ENCODE results near the gene PHLPP1.

Gene PHLPP1

GRCh38 chr18:62857263-62857976, 142.1 kb downstream of the PHLPP1 start:
- no peak overlapping the region for H3K27ac ChIP-seq (ENCODE audit: low read length)
- H3K9me3 ChIP-seq (replicated peaks; ENCODE audit: insufficient read depth, low read length): no peaks in the 10 kb centered on the region
- H3K9me2 ChIP-seq (replicated peaks; ENCODE audit: insufficient read depth, low read length): no peaks in the 10 kb centered on the region
- no peaks in the 10 kb centered on the region for H3K27me3 ChIP-seq (replicated peaks; ENCODE audit: insufficient read depth, low read length)
- H3K79me2 ChIP-seq (ENCODE audit: low read length): no peaks in the 10 kb centered on the region
- H3K4me1 ChIP-seq (ENCODE audit: low read length): peaks cover 6% of the 10 kb centered on the region; the same call in 1 of the 2 replicates
- H3K4me2 ChIP-seq (ENCODE audit: low read depth, low read length): no peak overlapping the region
- TF ChIP-seq EZH2phosphoT487 (IDR thresholded peaks at IDR 0.05; ENCODE audit: low read length): no peak
- TF ChIP-seq EZH2 (optimal IDR thresholded peaks at IDR 0.05; ENCODE audit: low read depth, low read length): no peak
- no peak for TF ChIP-seq CTCF (IDR thresholded peaks at IDR 0.05; ENCODE audit: low read length)
- no peak for DNase-seq
- H3K9ac ChIP-seq (ENCODE audit: low read length): no peak overlapping the region
- H3F3A ChIP-seq (ENCODE audit: insufficient read depth, low read length): no peaks in the 10 kb centered on the region
- no peaks in the 10 kb centered on the region for H4K20me1 ChIP-seq (ENCODE audit: insufficient read depth, low read length)
- no peak overlapping the region for H3K4me3 ChIP-seq (ENCODE audit: low read length)
- no peak overlapping the region for H2AFZ ChIP-seq (ENCODE audit: low read length)
- H3K36me3 ChIP-seq (replicated peaks; ENCODE audit: insufficient read depth, low read length): no peaks in the 10 kb centered on the region

- no peaks in the 10 kb centered on the region for H3F3A ChIP-seq (ENCODE audit: insufficient read depth, low read length)
- H4K20me1 ChIP-seq (ENCODE audit: insufficient read depth, low read length): no peaks in the 10 kb centered on the region
- H3K27me3 ChIP-seq (replicated peaks; ENCODE audit: insufficient read depth, low read length): no peaks in the 10 kb centered on the region
- H3K9ac ChIP-seq (ENCODE audit: low read length): no peak overlapping the region
- no peak overlapping the region for H2AFZ ChIP-seq (ENCODE audit: low read length)
- TF ChIP-seq EZH2 (optimal IDR thresholded peaks at IDR 0.05; ENCODE audit: low read depth, low read length): no peak
- TF ChIP-seq EZH2phosphoT487 (IDR thresholded peaks at IDR 0.05; ENCODE audit: low read length): no peak
- TF ChIP-seq CTCF (IDR thresholded peaks at IDR 0.05; ENCODE audit: low read length): no peak
- no peaks in the 10 kb centered on the region for H3K9me2 ChIP-seq (replicated peaks; ENCODE audit: insufficient read depth, low read length)
- peaks cover 6% of the 10 kb centered on the region; the same call in 1 of the 2 replicates for H3K4me1 ChIP-seq (ENCODE audit: low read length)
- DNase-seq: no peak
- no peak overlapping the region for H3K4me2 ChIP-seq (ENCODE audit: low read depth, low read length)
- no peaks in the 10 kb centered on the region for H3K9me3 ChIP-seq (replicated peaks; ENCODE audit: insufficient read depth, low read length)
- H3K36me3 ChIP-seq (replicated peaks; ENCODE audit: insufficient read depth, low read length): no peaks in the 10 kb centered on the region
- no peak overlapping the region for H3K4me3 ChIP-seq (ENCODE audit: low read length)
- no peaks in the 10 kb centered on the region for H3K79me2 ChIP-seq (ENCODE audit: low read length)
- H3K27ac ChIP-seq (ENCODE audit: low read length): no peak overlapping the region
Observed at GRCh38 chr18:62860062-62860461, 144.7 kb downstream of the PHLPP1 start.

GRCh38 chr18:62862466-62862865, 147.1 kb downstream of the PHLPP1 start:
- no peaks in the 10 kb centered on the region for H3K9me2 ChIP-seq (replicated peaks; ENCODE audit: insufficient read depth, low read length)
- no peaks in the 10 kb centered on the region for H3K27me3 ChIP-seq (replicated peaks; ENCODE audit: insufficient read depth, low read length)
- no peaks in the 10 kb centered on the region for H3K9me3 ChIP-seq (replicated peaks; ENCODE audit: insufficient read depth, low read length)
- H3K4me2 ChIP-seq (ENCODE audit: low read depth, low read length): no peak overlapping the region
- no peaks in the 10 kb centered on the region for H3F3A ChIP-seq (ENCODE audit: insufficient read depth, low read length)
- H3K9ac ChIP-seq (ENCODE audit: low read length): no peak overlapping the region
- TF ChIP-seq CTCF (IDR thresholded peaks at IDR 0.05; ENCODE audit: low read length) (no peak), EZH2phosphoT487 (IDR thresholded peaks at IDR 0.05; ENCODE audit: low read length) (no peak), EZH2 (optimal IDR thresholded peaks at IDR 0.05; ENCODE audit: low read depth, low read length) (no peak)
- H3K27ac ChIP-seq (ENCODE audit: low read length): no peak overlapping the region
- H4K20me1 ChIP-seq (ENCODE audit: insufficient read depth, low read length): no peaks in the 10 kb centered on the region
- no peak overlapping the region for H3K4me3 ChIP-seq (ENCODE audit: low read length)
- H2AFZ ChIP-seq (ENCODE audit: low read length): no peak overlapping the region
- H3K4me1 ChIP-seq (ENCODE audit: low read length): peaks cover 4% of the 10 kb centered on the region; the same call in 1 of the 2 replicates
- no peak for DNase-seq
- no peaks in the 10 kb centered on the region for H3K36me3 ChIP-seq (replicated peaks; ENCODE audit: insufficient read depth, low read length)
- H3K79me2 ChIP-seq (ENCODE audit: low read length): no peaks in the 10 kb centered on the region
